OCI-LY7 (cell line): ENCODE data around the gene BSG.

Experiments
- CTCF ChIP-seq: fragments of 200-600 bp; sonication (generic); conservative IDR thresholded peaks from 2 replicates; pipeline ENCODE4 v1.5.1; 2014; ENCODE audit warnings: mild to moderate bottlenecking, antibody characterized with exemption, low read length, moderate library complexity, mixed read lengths
- EZH2phosphoT487 ChIP-seq: fragments of 200-600 bp; sonication (generic); IDR thresholded peaks from 2 replicates; pipeline ENCODE4 v1.6.1; 2018; ENCODE audit warnings: low read depth, borderline replicate concordance, mild to moderate bottlenecking, mixed run types, antibody characterized with exemption, low read length, moderate library complexity, mixed read lengths

GRCh38 chr19:623175-623916, 51.0 kb downstream of the BSG start:
- TF ChIP-seq CTCF (no peak), EZH2phosphoT487 (no peak)
